ENCODE data around the gene FBXO2.

The FBXO2 gene

DNA sequence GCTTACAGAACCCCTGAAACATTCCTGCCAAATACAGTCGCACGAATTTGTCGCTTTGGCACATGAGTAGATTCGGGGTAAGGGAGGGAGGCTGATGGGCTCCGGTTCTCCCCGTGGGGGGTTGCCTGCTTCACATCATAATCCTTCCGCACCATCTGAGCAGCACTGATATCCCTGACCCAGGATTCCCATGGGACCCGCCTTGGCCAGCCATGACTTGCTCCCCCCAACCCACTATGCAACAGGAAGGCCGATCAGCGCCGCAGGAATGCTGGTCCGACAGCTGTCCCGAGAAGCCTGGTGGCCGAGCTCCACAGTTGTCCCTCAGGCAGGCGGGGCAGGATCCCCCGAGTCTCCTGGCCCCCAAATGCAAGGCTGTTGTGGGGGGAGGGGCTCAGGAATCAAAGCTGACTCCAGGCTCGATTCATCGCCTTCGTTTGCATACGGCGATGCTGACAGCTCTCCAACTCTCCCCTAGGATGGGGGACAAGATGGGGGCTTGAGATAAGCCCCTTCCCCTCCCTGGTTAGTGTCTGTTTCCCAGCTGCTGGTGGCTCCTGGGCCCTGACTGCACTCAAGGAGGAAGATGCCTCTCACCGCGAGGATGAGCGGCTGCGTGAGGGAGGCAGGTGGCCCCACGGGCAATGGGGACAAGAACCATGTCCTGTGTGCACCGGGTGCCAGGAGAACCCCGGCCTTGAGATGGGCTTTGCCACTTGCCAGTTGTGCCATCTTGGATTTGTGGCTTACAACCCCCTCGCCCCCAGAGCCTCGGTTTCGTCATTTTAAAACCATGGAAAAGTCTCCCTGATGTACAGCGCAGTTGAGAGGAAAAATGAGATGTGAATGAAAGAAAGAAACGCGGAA, 46.6 kb upstream of the FBXO2 start:
- H3K4me1 ChIP-seq, result peaks cover 0 to 15% (median 12%) of the 10 kb centered on the region in 4 donors
- H3K27ac ChIP-seq, result no peak overlapping the region
- DNase-seq, result no peak
- intact Hi-C loops (cut with DNase I; ENCODE audit: low total_unique reads), result no loop called here
- H3K36me3 ChIP-seq, result no peaks in the 10 kb centered on the region
- TF ChIP-seq, protein P1, sequence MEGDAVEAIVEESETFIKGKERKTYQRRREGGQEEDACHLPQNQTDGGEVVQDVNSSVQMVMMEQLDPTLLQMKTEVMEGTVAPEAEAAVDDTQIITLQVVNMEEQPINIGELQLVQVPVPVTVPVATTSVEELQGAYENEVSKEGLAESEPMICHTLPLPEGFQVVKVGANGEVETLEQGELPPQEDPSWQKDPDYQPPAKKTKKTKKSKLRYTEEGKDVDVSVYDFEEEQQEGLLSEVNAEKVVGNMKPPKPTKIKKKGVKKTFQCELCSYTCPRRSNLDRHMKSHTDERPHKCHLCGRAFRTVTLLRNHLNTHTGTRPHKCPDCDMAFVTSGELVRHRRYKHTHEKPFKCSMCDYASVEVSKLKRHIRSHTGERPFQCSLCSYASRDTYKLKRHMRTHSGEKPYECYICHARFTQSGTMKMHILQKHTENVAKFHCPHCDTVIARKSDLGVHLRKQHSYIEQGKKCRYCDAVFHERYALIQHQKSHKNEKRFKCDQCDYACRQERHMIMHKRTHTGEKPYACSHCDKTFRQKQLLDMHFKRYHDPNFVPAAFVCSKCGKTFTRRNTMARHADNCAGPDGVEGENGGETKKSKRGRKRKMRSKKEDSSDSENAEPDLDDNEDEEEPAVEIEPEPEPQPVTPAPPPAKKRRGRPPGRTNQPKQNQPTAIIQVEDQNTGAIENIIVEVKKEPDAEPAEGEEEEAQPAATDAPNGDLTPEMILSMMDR (IDR thresholded peaks at IDR 0.05), result no peak
- no peaks in the 10 kb centered on the region for H3K9me3 ChIP-seq
- no peak overlapping the region for H3K4me3 ChIP-seq
- peaks cover 0 to 93% of the 10 kb centered on the region in 2 donors for H3K27me3 ChIP-seq

DNA sequence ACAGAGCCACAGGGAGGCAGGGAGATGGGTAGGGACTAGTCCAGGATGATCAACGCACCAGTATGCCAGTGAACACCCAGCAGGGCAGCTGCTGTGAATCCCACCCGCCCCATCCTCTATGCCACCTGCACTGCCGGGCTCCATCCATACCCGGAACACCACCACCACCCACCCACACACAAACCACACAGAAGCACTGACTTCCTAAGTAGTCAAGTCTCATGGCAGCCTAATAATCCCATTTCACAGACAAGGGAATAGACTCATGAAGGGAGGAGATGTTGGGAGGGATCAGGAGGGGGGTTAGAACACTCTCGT, 43.6 kb upstream of the FBXO2 start:
- no peak overlapping the region for H3K4me3 ChIP-seq
- no peak overlapping the region for H3K27ac ChIP-seq
- DNase-seq, result no peak
- H3K36me3 ChIP-seq, result no peaks in the 10 kb centered on the region
- TF ChIP-seq, protein P1 (IDR thresholded peaks at IDR 0.05), result no peak
- intact Hi-C loops (cut with DNase I; ENCODE audit: low total_unique reads), result no loop called here
- peaks cover 0 to 95% of the 10 kb centered on the region in 2 donors for H3K27me3 ChIP-seq
- H3K4me1 ChIP-seq, result peaks cover 0 to 22% (median 15%) of the 10 kb centered on the region in 4 donors
- no peaks in the 10 kb centered on the region for H3K9me3 ChIP-seq

DNA sequence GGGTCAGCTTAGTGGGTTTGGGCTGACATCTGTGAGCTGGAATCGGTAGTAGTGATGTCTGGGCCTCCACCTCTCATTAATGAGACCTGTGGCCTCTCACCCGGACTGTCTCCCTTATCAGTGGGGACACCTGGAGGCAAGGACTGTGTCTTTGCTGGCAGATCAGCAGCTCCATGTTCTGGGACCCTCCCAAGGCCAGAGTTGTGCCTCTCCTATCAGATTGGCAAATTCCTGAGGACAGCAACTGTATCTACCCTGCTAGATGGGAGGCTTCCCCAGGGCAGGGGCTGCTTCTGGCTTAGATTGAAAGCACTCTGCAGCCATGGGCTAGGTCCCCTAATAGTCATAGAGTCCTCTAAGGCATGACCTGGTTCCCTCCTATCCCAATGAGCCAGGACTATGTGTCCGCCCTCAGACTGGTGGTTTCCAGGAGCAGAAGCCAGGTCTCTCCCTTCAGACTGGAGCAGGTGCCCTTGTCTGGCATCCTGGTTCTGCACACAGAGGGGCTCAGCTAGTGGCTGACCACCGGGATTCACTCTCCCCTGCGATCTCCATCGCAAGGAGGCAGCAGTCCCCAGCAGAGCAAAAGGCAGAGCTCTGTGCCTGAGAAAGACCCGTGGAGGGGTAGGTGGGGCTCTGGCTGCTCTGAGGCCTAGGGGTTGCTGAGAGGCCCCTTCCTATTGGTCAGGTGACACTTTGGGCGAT, 43.1 kb upstream of the FBXO2 start:
- H3K36me3 ChIP-seq, result no peaks in the 10 kb centered on the region
- no peak overlapping the region for H3K4me3 ChIP-seq
- intact Hi-C loops (cut with DNase I; ENCODE audit: low total_unique reads), result no loop called here
- peaks cover 0 to 27% (median 18%) of the 10 kb centered on the region in 4 donors for H3K4me1 ChIP-seq
- TF ChIP-seq, protein P1 (IDR thresholded peaks at IDR 0.05), result no peak
- no peak overlapping the region for H3K27ac ChIP-seq
- H3K27me3 ChIP-seq, result peaks cover 0 to 95% of the 10 kb centered on the region in 2 donors
- DNase-seq, result no peak
- H3K9me3 ChIP-seq, result no peaks in the 10 kb centered on the region

DNA sequence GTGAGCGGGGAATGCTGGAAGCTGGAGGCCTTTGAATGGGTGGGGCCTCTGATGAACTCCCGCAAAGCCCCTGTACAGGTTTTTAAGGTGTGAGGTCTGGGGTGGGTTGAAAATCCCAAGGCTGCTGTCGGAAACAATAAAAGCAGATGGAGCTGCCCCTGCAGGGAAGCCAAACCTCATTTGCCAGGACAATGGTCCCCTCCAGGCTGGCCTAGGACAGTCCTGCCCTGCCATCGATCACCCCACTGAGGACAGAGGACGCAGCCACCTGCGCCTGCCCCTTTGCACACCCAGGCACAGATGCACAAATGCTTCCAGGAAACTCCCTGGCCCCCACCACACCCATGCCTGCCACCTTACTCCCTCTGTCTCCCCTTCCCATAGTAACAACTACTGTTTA, 41.6 kb upstream of the FBXO2 start:
- H3K4me1 ChIP-seq, result peaks cover 0 to 31% (median 22%) of the 10 kb centered on the region in 4 donors
- intact Hi-C loops (cut with DNase I; ENCODE audit: low total_unique reads), result no loop called here
- peaks cover 4 to 97% of the 10 kb centered on the region in 2 donors for H3K27me3 ChIP-seq
- H3K36me3 ChIP-seq, result no peaks in the 10 kb centered on the region
- TF ChIP-seq, protein P1 (IDR thresholded peaks at IDR 0.05), result no peak
- no peak for DNase-seq
- H3K9me3 ChIP-seq, result no peaks in the 10 kb centered on the region
- no peak overlapping the region for H3K27ac ChIP-seq
- H3K4me3 ChIP-seq, result no peak overlapping the region

DNA sequence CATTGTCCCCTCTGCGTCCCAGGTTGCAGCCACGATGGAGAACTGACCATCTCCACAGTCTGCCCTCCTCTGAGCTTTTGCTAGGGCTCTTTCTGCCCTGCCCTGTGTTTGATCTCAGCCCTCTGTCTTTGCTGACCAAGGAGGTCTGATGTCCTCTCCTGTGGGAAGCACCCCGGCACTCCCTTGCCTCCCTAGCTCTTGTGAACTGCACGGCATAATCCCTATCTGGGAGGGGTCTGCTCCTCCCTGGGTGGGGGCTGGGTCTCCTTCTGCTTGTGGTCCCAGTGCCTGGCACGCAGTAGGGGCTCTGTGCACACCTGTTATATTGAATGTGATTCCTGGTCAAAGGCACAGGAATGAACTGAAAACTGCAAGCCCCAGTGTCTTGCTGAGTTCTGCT, 39.7 kb upstream of the FBXO2 start:
- Histone ChIP-seq H3K27ac (no peak overlapping the region), H3K9me3 (no peaks in the 10 kb centered on the region), H3K4me1 (peaks cover 0 to 31% (median 24%) of the 10 kb centered on the region in 4 donors), H3K36me3 (no peaks in the 10 kb centered on the region), H3K4me3 (no peak overlapping the region), H3K27me3 (peaks cover 7 to 94% of the 10 kb centered on the region in 2 donors)
- intact Hi-C loops (cut with DNase I; ENCODE audit: low total_unique reads), result no loop called here
- TF ChIP-seq, protein P1 (IDR thresholded peaks at IDR 0.05), result no peak
- DNase-seq, result no peak
